ENCODE data around the gene TP53TG5.

TP53TG5 gene

GRCh38 chr20:45341939-45342854, 35.9 kb downstream of the TP53TG5 start (continued):
- TF ChIP-seq, protein P1, sequence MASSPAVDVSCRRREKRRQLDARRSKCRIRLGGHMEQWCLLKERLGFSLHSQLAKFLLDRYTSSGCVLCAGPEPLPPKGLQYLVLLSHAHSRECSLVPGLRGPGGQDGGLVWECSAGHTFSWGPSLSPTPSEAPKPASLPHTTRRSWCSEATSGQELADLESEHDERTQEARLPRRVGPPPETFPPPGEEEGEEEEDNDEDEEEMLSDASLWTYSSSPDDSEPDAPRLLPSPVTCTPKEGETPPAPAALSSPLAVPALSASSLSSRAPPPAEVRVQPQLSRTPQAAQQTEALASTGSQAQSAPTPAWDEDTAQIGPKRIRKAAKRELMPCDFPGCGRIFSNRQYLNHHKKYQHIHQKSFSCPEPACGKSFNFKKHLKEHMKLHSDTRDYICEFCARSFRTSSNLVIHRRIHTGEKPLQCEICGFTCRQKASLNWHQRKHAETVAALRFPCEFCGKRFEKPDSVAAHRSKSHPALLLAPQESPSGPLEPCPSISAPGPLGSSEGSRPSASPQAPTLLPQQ (tag by site-specific recombination; IDR thresholded peaks at IDR 0.05), result peak; percentile 38; the same call in 1 of the 2 replicates
- TF ChIP-seq, protein P2, sequence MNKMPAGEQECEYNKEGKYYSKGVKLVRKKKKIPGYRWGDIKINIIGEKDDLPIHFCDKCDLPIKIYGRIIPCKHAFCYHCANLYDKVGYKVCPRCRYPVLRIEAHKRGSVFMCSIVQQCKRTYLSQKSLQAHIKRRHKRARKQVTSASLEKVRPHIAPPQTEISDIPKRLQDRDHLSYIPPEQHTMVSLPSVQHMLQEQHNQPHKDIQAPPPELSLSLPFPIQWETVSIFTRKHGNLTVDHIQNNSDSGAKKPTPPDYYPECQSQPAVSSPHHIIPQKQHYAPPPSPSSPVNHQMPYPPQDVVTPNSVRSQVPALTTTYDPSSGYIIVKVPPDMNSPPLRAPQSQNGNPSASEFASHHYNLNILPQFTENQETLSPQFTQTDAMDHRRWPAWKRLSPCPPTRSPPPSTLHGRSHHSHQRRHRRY (tag by site-specific recombination; IDR thresholded peaks at IDR 0.05), result no peak
- TF ChIP-seq, protein P3, sequence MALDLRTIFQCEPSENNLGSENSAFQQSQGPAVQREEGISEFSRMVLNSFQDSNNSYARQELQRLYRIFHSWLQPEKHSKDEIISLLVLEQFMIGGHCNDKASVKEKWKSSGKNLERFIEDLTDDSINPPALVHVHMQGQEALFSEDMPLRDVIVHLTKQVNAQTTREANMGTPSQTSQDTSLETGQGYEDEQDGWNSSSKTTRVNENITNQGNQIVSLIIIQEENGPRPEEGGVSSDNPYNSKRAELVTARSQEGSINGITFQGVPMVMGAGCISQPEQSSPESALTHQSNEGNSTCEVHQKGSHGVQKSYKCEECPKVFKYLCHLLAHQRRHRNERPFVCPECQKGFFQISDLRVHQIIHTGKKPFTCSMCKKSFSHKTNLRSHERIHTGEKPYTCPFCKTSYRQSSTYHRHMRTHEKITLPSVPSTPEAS (tag by site-specific recombination; IDR thresholded peaks at IDR 0.05), result no peak
- TF ChIP-seq ZNF677 (tag by site-specific recombination; IDR thresholded peaks at IDR 0.05), result no peak
- TF ChIP-seq ZNF157 (tag by site-specific recombination; IDR thresholded peaks at IDR 0.05), result no peak
- TF ChIP-seq ZNF174 (tag by site-specific recombination; IDR thresholded peaks at IDR 0.05), result no peak
- TF ChIP-seq, protein P4, sequence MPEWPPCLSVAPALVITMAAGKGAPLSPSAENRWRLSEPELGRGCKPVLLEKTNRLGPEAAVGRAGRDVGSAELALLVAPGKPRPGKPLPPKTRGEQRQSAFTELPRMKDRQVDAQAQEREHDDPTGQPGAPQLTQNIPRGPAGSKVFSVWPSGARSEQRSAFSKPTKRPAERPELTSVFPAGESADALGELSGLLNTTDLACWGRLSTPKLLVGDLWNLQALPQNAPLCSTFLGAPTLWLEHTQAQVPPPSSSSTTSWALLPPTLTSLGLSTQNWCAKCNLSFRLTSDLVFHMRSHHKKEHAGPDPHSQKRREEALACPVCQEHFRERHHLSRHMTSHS (tag by site-specific recombination; IDR thresholded peaks at IDR 0.05), result no peak
- TF ChIP-seq ZNF747 (tag by site-specific recombination; IDR thresholded peaks at IDR 0.05), result no peak
- no peak for TF ChIP-seq ZNF202 (tag by site-specific recombination; IDR thresholded peaks at IDR 0.05; ENCODE audit: borderline replicate concordance)
- peak; percentile 51; the same call in 1 of the 2 replicates for TF ChIP-seq ZEB2 (tag by site-specific recombination; IDR thresholded peaks at IDR 0.05)
- TF ChIP-seq ZNF654 (tag by site-specific recombination; IDR thresholded peaks at IDR 0.05; ENCODE audit: low read depth), result no peak
- no peak for TF ChIP-seq KLF9 (tag by site-specific recombination; IDR thresholded peaks at IDR 0.05; ENCODE audit: low read depth)
- TF ChIP-seq ZNF148 (tag by site-specific recombination; IDR thresholded peaks at IDR 0.05; ENCODE audit: borderline replicate concordance), result no peak
- TF ChIP-seq GFI1B (tag by site-specific recombination; IDR thresholded peaks at IDR 0.05), result 0 out of 2 replicates have a peak, but pooled peaks have one; percentile 15
- TF ChIP-seq ZNF10 (tag by site-specific recombination; IDR thresholded peaks at IDR 0.05), result no peak
- no peak for TF ChIP-seq ZNF266 (tag by site-specific recombination; IDR thresholded peaks at IDR 0.05; ENCODE audit: low read depth)
- TF ChIP-seq ZNF324 (tag by site-specific recombination; IDR thresholded peaks at IDR 0.05), result no peak
- no peak for TF ChIP-seq ZNF292 (tag by site-specific recombination; IDR thresholded peaks at IDR 0.05; ENCODE audit: borderline replicate concordance, low read depth)
- no peak for TF ChIP-seq ZNF571 (tag by site-specific recombination; IDR thresholded peaks at IDR 0.05)
- no peak for TF ChIP-seq ZNF350 (tag by site-specific recombination; IDR thresholded peaks at IDR 0.05)
- no peak for TF ChIP-seq SP2 (tag by site-specific recombination; IDR thresholded peaks at IDR 0.05)
- TF ChIP-seq, protein P5, sequence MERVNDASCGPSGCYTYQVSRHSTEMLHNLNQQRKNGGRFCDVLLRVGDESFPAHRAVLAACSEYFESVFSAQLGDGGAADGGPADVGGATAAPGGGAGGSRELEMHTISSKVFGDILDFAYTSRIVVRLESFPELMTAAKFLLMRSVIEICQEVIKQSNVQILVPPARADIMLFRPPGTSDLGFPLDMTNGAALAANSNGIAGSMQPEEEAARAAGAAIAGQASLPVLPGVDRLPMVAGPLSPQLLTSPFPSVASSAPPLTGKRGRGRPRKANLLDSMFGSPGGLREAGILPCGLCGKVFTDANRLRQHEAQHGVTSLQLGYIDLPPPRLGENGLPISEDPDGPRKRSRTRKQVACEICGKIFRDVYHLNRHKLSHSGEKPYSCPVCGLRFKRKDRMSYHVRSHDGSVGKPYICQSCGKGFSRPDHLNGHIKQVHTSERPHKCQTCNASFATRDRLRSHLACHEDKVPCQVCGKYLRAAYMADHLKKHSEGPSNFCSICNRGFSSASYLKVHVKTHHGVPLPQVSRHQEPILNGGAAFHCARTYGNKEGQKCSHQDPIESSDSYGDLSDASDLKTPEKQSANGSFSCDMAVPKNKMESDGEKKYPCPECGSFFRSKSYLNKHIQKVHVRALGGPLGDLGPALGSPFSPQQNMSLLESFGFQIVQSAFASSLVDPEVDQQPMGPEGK (tag by site-specific recombination; IDR thresholded peaks at IDR 0.05), result peak; percentile 67; the same call in 1 of the 2 replicates
- no peak for TF ChIP-seq RBAK (tag by site-specific recombination; IDR thresholded peaks at IDR 0.05)
- TF ChIP-seq, protein P6, sequence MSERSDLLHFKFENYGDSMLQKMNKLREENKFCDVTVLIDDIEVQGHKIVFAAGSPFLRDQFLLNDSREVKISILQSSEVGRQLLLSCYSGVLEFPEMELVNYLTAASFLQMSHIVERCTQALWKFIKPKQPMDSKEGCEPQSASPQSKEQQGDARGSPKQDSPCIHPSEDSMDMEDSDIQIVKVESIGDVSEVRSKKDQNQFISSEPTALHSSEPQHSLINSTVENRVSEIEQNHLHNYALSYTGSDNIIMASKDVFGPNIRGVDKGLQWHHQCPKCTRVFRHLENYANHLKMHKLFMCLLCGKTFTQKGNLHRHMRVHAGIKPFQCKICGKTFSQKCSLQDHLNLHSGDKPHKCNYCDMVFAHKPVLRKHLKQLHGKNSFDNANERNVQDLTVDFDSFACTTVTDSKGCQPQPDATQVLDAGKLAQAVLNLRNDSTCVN (tag by site-specific recombination; optimal IDR thresholded peaks at IDR 0.05), result peak; percentile 15
- TF ChIP-seq ZIC2 (tag by site-specific recombination; IDR thresholded peaks at IDR 0.05), result peak; percentile 97
- TF ChIP-seq, protein P7, sequence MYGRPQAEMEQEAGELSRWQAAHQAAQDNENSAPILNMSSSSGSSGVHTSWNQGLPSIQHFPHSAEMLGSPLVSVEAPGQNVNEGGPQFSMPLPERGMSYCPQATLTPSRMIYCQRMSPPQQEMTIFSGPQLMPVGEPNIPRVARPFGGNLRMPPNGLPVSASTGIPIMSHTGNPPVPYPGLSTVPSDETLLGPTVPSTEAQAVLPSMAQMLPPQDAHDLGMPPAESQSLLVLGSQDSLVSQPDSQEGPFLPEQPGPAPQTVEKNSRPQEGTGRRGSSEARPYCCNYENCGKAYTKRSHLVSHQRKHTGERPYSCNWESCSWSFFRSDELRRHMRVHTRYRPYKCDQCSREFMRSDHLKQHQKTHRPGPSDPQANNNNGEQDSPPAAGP (tag by site-specific recombination; IDR thresholded peaks at IDR 0.05), result no peak; the same call in 1 of the 2 replicates
- TF ChIP-seq ZSCAN16 (tag by site-specific recombination; IDR thresholded peaks at IDR 0.05), result peak; percentile 61; the same call in 1 of the 2 replicates

Measured in HEK293 (cell line).